GM21526 (cell line): Measurements from ENCODE around the gene VPS37D.
"Not testable (repeated sequence)": the region's sequence is repeated elsewhere in the genome, so short reads cannot be mapped to it uniquely, and the experiment has no call there.

Experiments used
- ATAC-seq: cut with Tn5 transposase; IDR thresholded peaks from one replicate; pipeline ENCODE4 v1.9.1; 2021; ENCODE audit warnings: moderate library complexity; ENCODE audit not compliant: unreplicated experiment, low FRiP score

The VPS37D gene

GRCh38 chr7:73645643-73646174, 21.9 kb upstream of the VPS37D start:
- no peak for ATAC-seq

GRCh38 chr7:73646785-73647724, 20.6 kb upstream of the VPS37D start:
- no peak for ATAC-seq

- ATAC-seq: no peak
Observed at GRCh38 chr7:73647725-73648592, 19.7 kb upstream of the VPS37D start.

GRCh38 chr7:73648593-73649332, 18.9 kb upstream of the VPS37D start:
- ATAC-seq: no peak

- ATAC-seq: no peak
Observed at GRCh38 chr7:73649576-73649975, 18.1 kb upstream of the VPS37D start.

GRCh38 chr7:73650524-73650923, 17.1 kb upstream of the VPS37D start:
- no peak for ATAC-seq

GRCh38 chr7:73652541-73652949, 15.1 kb upstream of the VPS37D start:
- ATAC-seq: no peak

GRCh38 chr7:73655309-73655708, 12.3 kb upstream of the VPS37D start:
- ATAC-seq: not testable (repeated sequence)

GRCh38 chr7:73659983-73660382, 7.6 kb upstream of the VPS37D start:
- no peak for ATAC-seq

GRCh38 chr7:73660594-73660993, 7.0 kb upstream of the VPS37D start:
- ATAC-seq: not testable (repeated sequence)

- ATAC-seq: no peak
Observed at GRCh38 chr7:73663033-73663432, 4.6 kb upstream of the VPS37D start.

- ATAC-seq: peak; percentile 2
Observed at GRCh38 chr7:73668103-73668885, 663 bp downstream of the VPS37D start.

- ATAC-seq: no peak
Observed at GRCh38 chr7:73668886-73669230, 1.2 kb downstream of the VPS37D start.

GRCh38 chr7:73669288-73669701, 1.7 kb downstream of the VPS37D start:
- ATAC-seq: no peak

- no peak for ATAC-seq
Observed at GRCh38 chr7:73669858-73670385, 2.3 kb downstream of the VPS37D start.

GRCh38 chr7:73671322-73671661, 3.7 kb downstream of the VPS37D start:
- ATAC-seq: no peak

GRCh38 chr7:73671857-73672445, 4.3 kb downstream of the VPS37D start:
- no peak for ATAC-seq

- no peak for ATAC-seq
Observed at GRCh38 chr7:73674468-73675124, 7.0 kb downstream of the VPS37D start.

- not testable (repeated sequence) for ATAC-seq
Observed at GRCh38 chr7:73676062-73676461, 8.4 kb downstream of the VPS37D start.
